DOHH2 (cell line): ENCODE results near the gene KIF16B.

Experiments used
- CTCF ChIP-seq: fragments of 200-600 bp; sonication (generic); IDR thresholded peaks from one replicate; pipeline ENCODE4 v1.5.1; 2014; ENCODE audit warnings: antibody characterized with exemption, mild to moderate bottlenecking, low read depth, low read length; ENCODE audit not compliant: poor library complexity, severe bottlenecking
- EZH2phosphoT487 ChIP-seq: fragments of 200-600 bp; sonication (generic); IDR thresholded peaks from 2 replicates; pipeline ENCODE4 v1.6.1; 2017; ENCODE audit warnings: borderline replicate concordance, mild to moderate bottlenecking, antibody characterized with exemption, low read length, moderate library complexity, mixed read lengths

GRCh38 chr20:16363506-16364319 is 209.5 kb downstream of the KIF16B start:
- TF ChIP-seq CTCF = no peak
- TF ChIP-seq EZH2phosphoT487 = no peak
